GM18502 (cell line): ENCODE measurements around the gene PLCH1.
"Not testable (repeated sequence)": the region's sequence is repeated elsewhere in the genome, so short reads cannot be mapped to it uniquely, and the experiment has no call there.

Experiments
- ATAC-seq: cut with Tn5 transposase; IDR thresholded peaks from one replicate; pipeline ENCODE4 v1.9.1; 2021; ENCODE audit warnings: mild to moderate bottlenecking; ENCODE audit not compliant: unreplicated experiment, poor library complexity

Gene PLCH1

DNA sequence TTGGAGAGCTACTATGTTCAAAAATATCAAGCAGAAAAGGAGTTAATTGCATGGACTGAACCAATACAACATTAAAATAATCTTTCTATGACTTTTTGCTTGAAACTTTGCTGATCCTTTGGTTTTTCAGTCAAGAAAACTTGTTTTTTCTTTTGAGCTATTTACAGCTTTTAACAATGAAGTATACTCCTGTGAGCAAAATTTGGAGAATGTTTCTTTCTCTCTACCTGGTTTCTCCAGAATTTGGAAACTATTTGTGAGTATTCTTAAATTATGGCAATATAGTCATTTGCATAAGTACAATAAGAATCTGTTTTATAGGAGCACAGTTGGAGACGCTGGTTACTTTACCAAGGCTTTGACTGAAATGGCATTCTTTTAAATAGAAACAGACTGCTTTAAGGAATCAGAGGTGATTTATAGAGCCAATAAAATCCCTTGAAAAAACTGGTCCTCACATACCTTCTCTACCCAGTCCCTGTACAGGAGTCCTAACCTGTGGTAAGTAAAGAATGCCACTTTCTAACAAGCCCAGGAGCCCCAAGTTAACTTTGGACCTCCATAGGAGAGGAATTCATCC is 127.4 kb downstream of the PLCH1 start:
- ATAC-seq: no peak

DNA sequence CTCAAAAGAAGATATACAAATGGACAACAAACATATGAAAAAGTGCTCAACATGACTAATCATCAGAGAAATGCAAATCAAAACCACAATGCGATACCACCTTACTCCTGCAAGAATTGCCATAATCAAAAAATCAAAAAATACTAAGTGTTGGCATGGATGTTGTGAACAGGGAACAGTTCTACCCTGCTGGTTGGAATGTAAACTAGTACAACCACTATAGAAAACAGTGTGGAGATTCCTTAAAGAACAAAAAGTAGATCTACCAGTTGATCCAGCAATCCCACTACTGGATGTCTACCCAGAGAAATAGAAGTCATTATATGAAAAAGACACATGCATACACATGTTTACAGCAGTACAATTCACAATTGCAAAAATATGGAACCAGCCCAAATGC is 129.7 kb downstream of the PLCH1 start:
- not testable (repeated sequence) for ATAC-seq

DNA sequence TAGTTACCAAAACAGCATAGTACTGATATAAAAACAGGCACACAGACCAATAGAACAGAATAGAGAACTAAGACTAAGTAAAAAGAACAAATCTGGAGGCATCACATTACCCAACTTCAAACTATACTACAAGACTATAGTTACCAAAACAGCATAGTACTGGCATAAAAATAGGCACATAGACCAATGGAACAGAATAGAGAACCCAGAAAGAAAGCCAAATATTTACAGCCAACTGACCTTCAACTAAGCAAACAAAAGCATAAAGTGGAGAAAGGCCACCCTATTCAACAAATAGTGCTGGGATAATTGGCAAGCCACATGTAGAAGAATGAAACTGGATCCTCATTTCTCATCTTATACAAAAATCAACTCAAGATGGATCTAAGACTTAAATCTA is 130.5 kb downstream of the PLCH1 start:
- not testable (repeated sequence) for ATAC-seq

DNA sequence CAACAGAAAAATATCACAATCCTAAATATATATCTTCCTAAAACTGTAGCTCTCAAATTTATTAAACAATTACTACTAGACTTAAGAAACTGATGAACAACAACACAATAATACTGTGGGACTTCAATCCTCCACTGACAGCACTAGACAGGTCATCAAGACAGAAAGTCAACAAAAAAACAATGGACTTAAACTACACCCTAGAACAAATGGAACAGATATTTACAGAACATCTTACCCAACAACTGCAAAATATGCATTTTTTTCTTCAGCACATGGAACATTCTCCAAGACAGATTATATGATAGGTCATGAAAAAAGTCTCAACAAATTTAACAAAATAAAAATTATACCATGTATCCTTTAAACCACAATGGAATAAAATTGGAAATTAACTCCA is 133.4 kb downstream of the PLCH1 start:
- ATAC-seq: no peak

DNA sequence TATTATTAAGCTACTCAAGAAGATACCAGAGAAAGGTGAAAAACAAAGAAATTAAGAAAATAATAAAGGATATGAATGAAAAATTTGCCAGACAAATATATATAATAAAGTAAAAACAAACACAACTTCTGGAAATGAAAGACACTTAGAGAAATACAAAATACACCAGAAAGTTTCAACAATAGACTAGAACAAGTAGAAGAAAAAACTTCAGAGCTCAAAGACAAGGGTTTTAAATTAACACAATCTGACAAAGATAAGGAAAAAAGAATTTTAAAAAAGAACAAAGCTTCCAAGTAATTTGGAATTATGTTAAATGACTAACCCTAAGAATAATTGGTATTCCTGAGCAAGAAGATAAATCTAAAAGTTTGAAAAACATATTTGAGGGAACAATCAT is 135.3 kb downstream of the PLCH1 start:
- ATAC-seq: no peak

DNA sequence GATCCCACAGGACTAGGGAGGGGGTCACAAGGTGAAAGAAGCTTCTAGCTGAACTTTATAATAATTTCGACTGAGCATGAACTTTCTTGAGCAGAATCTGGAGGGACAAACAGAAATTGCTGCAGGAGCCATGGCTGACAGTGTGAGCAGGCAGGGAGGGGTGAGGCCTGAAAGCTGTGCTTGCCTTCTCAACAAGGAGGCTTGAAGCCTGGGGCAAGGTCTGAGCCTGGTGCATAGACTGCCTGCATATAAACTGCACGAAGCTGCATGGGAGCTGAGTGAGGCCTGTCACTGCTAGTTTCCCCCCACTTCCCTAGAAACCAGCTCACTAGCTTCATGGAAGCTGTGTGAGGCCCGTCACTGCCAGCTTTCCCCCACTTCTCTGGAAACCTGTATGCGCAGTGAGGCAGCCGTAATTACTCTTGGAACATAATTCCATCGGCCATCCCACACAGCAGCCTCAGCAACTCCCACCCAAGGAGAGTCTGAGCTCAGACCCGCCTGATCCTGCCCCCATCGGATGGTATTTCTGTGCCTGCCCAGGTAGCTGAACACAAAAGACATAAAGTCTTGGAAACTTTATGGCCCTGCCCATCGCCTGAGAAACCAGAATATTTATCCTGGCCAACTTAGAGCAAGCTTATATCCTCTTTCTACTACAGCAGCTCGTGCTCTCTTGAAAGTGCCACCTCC is 136.5 kb downstream of the PLCH1 start:
- ATAC-seq: no peak

DNA sequence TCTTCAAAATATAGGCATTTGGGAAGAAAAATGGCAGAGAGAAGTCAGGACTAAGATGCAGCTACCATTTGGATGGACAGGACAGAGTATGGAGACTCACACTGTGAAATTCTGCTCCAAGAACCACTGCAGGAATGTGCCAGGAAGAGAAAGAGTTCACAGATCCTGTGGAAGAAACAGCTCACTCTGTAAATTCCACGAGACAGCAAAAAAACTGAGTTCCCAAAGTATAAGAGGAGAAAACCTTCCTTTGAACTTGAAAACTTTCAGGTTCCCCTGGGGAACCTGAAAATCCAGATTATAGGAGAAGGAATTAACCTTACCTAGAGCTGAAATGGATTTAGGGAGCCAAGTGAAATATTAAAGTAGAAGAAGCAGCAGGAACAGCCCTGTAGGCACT is 137.1 kb downstream of the PLCH1 start:
- no peak for ATAC-seq

DNA sequence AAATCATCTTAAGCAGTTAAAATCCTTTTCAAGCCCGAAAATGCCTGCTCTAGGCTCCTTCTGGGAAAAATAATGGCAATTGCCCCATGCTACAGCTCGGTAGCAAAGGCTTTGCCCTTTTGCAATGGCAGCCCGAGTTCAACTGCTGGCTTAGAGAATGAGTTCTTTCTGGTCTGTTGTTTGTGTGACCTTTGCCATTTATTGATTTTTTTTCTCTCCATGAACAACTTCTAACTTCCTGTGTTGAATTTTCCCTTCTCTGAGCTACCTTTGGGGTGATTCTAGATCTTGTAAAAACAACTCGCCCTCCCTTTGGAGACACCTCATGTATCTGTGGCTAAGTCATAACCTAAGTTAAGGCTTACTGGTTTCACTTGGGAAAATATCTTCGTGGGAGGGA is 139.3 kb downstream of the PLCH1 start:
- no peak for ATAC-seq

DNA sequence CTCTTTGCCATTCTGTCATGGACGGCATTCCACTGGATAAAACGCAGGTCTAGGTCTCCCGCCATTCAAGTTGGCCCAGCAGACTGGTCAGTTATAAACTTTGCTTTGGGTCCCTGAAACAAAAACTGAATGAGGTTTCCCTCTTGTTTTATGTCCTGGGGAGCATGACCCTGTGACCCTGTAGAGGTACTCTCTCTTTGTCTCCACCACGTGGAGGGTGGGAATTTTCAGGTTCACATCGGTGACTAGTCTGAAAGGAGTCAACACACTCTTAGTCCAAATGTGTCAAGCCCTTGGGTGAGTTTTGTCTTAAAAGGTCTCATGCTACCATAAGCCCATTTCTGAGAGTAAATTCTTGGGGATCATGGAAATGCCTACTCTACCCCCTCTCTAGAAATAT is 139.9 kb downstream of the PLCH1 start:
- ATAC-seq: no peak

DNA sequence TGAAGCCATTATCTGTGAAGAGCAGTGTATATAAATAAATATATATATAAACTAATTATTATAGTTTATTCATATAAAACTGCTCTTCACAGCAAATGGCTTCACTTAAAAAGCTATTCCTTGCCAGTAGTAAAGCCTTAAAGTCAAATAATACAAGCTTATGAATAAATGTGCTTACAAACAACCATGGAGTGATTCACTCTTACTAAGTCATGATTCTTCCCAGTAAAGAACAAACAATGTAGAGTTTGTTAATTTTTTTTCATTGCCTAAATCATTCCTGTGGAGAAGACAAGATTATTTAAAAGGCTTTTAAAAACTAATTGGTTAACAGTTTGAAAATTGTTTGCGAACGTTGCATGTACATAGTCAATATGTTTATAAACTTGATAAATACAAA is 140.7 kb downstream of the PLCH1 start:
- ATAC-seq: no peak

DNA sequence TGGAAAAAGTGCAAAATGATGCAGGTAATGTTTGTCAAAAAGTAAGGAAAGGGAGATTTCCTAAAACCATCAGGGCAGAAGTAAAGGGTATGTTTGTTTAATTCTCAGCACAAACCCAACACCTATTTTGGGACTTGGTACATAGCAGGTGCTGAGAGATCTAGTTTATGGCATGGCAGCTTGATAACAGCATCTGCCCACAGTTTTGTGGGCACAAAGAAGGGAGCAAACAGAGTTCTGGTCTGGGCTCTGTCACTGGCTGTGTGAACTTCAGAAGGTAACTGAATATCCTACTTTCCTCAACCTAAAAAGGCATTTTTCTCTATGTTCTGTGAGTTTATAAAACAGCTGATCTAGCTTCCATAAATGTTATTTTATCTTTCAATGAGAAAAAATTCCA is 141.6 kb downstream of the PLCH1 start:
- ATAC-seq: no peak

DNA sequence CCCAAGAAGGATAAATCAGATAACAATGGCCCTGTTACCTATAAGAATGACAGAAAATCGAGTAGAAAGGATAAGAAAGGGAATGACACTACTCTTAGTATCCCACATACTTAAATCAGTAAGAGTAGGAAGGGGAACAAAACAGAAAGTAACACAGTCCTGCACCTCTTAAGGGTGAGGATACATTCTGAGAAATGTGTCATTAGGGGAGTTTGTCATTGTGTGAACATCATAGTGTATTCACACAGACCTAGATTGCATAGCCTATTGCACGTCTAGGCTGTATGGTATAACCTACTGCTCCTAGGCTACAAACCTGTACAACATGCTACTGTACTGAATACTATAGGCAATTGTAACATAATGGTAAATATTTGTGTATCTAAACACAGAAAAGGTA is 142.6 kb downstream of the PLCH1 start:
- no peak for ATAC-seq

DNA sequence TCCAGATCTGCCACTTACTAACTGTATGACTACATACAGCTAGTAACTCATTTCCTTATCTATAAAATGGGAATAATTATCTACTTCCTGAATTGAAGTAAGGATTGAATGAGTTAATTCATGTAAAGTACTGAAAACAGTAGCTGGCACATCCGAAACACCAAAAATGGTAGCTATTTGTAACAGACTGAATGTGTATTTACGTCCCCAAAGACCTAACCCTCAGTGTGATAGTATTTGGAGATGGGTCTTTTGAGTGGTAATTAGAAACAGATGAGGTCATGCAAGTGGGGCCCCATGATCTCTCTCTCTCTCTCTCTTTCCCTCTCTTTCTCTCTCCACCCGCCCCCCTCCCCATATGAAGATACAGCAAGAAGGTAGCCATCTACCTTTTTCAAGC is 146.2 kb downstream of the PLCH1 start:
- ATAC-seq: no peak

DNA sequence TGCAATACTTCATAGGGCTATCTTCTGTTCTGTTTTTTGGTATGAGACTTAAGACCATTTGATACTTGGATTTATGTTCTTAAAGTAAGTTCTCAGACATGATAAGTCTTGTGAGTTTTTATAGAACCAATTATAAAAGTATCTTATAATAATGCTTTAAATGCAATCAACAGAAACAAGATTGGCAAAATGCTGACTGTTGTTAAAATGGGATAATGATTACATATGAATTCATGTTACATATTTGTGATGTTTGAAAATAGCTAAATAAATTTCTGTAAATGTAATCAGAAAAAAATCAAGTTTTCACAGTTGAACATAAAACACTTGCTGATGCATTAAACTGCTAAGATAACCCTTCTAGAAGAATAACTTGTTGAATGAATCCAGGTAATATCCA is 148.3 kb downstream of the PLCH1 start:
- ATAC-seq: no peak

DNA sequence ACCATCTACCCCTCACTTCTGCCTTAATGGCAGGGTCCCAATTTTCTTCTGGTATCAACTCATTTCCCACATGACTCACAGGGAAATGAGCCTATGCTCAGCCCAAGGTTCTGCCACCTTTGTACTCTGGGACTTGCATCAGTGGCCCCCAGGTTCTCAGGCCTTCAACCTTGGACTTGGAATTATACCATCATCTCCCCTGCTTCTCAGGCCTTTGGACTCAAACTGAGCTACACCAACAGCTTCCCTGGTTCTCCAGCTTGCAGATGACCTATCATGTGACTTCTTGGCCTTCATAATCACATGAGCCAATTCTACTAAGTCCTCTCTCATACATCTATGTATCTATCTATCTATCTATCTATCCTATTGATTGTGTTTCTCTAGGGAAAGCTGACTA is 149.5 kb downstream of the PLCH1 start:
- no peak for ATAC-seq

DNA sequence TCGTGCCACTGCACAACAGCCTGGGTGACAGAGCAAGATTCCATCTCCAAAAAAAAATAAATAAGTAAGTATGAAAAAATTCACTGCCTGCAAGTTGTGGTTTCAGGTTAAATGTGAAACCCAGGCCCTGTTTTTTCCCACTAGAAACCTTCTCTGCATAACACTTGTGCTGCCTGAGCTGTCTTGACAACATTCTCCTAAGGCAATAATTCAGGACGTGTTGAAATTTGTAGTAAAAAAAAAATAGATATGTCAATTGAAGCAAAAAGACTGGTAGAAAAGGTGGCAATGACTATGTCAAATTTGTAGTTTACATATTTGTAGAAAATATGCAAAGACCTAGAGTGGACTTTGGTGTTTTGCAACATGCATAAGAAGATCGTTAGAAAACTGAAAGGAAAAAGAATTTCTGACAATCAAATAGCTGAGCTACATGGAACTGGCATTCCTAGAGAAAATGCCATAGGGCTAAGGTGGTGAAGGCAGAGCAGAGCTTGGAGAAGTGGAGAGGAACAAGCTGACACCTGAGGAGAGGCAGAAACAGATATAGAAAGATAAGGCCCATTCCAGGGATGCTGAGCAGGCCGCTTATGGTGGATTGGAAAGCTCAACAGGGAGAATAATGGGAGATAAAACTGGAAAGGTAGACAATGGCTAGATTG is 150.2 kb downstream of the PLCH1 start:
- ATAC-seq: no peak

DNA sequence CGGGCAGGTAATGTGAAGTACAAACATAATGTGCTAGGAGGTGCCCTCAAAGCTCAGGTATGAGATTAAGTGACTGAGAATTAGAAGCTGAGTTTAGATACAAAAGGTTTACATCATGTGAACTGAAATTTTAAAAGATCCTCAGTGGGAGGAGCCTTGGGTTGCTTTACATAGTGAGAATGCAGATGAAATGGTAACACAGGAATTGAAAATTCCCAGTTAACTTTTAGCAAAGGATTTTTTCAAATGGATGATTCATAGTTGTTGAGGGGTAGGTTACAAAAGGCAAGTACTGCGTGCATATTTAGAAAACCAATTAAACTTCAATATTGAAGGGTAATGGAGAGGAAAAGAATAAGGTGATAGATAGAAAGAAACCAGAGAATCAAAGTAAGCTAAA is 157.3 kb downstream of the PLCH1 start:
- no peak for ATAC-seq

DNA sequence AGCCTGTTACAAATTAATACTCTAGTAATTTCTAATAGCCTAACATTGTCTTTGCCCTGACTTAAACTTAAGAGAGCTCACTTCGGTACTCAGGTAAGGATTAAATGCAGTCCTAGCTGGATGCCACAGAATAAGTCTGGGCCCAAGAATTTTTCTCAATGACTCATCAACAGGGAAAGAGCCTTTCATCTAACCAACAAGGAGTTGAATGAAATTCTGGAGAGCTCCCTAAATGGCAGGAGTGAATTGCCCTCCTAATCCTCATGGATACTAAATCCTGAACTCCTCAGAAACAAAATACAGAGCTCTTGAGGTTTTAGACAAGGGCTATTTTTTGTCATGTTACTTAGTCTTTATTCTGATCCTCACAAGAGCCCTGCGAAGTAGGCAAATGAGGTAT is 159.5 kb downstream of the PLCH1 start:
- no peak for ATAC-seq

DNA sequence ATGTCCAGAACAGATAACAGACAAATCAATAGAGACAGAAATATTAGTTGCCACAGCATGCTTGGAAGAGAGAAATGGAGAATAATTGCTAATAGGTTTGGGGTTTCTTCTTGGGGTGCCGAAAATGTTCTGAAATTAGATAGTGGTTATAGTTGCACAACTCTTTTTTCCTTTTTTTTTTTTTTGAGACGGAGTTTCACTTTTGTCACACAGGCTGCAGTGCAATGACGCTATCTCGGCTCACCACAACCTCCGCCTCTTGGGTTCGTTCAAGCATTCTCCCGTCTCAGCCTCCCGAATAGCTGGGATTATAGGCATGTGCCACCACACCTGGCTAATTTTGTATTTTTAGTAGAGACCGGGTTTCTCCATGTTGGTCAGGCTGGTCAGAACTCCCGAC is 163.3 kb downstream of the PLCH1 start:
- no peak for ATAC-seq

DNA sequence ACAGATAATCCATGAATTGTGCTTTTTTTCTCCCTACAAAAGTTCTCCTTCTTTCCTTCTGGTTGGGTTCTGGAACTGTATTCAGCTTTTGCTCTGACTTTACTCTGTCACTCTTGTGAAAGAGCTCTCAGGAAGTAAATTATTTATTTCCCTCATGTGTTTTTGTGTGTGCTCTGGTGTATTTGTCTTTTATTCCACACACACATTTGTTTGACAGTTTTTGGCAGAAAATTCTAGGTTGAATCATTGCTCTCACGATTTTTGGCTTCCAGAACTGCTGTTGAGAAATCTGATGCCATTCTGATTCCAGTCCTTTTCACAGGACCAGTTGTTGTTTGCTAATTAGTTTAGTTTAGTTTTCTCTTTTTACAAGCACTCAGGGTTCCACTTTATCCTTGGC is 172.8 kb downstream of the PLCH1 start:
- no peak for ATAC-seq

DNA sequence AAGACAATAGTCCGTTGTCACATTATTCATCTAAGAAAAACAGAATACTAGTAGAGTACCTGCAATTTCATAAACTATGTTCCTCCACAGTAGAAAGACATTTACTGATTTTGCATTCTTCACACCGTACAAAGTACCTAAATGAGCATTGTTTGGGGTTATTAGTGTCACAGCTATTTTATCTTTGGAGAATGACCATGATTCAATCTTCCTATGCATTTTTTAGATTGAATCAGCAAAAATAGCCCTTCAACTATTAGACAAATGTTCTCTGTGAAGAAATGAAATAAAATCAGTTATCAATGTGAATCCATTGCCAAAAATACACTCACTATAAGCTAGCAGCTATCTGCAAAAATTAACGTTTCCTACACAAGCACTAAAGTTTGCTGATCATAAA is 176.6 kb downstream of the PLCH1 start:
- ATAC-seq: no peak

DNA sequence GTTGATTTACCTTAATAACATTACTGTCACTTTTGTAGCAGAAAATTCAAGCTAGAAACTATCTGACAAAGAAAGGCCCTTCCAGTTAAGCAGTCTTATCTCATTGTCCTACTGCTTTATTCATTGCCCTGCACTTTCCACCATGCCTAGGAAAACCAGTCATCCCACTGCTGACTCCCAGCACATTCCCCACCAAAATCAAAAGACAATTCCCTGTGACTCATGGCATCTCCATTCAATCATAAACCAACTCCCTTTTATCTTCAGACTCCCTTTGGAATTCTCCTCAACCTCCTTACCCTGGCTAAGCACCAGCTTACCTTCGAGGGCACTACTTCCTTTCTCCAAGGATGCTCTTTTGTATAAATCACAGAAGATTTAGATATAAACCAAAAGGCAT is 184.3 kb downstream of the PLCH1 start:
- ATAC-seq: no peak
